HL-60 (cell line): ENCODE results near the gene CCNJ.

ENCODE experiments used
- CTCF ChIP-seq: IDR thresholded peaks from one replicate; pipeline ENCODE4 v1.5.1; 2011; ENCODE audit warnings: low read length, control low read depth, inconsistent platforms; ENCODE audit not compliant: insufficient read depth
- GABPA ChIP-seq: IDR thresholded peaks from 2 replicates; pipeline ENCODE4 v1.6.1; 2012; ENCODE audit warnings: low read depth
- POLR2AphosphoS5 ChIP-seq: IDR thresholded peaks from 2 replicates; pipeline ENCODE4 v1.6.1; 2012; ENCODE audit warnings: low read depth
- SPI1 ChIP-seq: IDR thresholded peaks from 2 replicates; pipeline ENCODE4 v1.6.1; 2012; ENCODE audit warnings: low read depth, mild to moderate bottlenecking, borderline replicate concordance
- TF ChIP-seq, protein P1 (sequence below): IDR thresholded peaks from 2 replicates; pipeline ENCODE4 v1.6.1; 2012; ENCODE audit warnings: low read depth; ENCODE audit not compliant: insufficient replicate concordance

DNA sequence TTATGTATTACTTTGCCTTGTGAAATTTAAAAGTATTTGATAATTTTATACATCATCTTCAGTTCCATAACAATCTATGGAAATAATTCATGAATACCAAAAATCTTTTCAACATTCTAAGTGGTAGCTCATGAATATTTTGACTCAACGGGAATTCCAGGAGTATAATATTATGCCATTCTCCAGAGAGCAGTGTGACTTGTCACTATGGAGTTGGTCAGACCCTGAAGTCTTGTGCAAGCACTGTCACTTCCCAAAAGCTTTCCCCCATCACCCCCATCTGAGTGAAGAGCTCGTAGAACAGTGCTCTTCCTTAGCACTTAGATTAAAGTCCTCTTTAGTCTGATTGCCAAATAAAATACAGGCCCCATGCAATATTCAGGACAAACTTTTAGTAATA lies 29.4 kb upstream of the CCNJ start:
- no peak for TF ChIP-seq CTCF
- TF ChIP-seq, protein P1, sequence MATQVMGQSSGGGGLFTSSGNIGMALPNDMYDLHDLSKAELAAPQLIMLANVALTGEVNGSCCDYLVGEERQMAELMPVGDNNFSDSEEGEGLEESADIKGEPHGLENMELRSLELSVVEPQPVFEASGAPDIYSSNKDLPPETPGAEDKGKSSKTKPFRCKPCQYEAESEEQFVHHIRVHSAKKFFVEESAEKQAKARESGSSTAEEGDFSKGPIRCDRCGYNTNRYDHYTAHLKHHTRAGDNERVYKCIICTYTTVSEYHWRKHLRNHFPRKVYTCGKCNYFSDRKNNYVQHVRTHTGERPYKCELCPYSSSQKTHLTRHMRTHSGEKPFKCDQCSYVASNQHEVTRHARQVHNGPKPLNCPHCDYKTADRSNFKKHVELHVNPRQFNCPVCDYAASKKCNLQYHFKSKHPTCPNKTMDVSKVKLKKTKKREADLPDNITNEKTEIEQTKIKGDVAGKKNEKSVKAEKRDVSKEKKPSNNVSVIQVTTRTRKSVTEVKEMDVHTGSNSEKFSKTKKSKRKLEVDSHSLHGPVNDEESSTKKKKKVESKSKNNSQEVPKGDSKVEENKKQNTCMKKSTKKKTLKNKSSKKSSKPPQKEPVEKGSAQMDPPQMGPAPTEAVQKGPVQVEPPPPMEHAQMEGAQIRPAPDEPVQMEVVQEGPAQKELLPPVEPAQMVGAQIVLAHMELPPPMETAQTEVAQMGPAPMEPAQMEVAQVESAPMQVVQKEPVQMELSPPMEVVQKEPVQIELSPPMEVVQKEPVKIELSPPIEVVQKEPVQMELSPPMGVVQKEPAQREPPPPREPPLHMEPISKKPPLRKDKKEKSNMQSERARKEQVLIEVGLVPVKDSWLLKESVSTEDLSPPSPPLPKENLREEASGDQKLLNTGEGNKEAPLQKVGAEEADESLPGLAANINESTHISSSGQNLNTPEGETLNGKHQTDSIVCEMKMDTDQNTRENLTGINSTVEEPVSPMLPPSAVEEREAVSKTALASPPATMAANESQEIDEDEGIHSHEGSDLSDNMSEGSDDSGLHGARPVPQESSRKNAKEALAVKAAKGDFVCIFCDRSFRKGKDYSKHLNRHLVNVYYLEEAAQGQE: no peak
- no peak for TF ChIP-seq GABPA
- TF ChIP-seq POLR2AphosphoS5: no peak
- TF ChIP-seq SPI1: no peak
